GM21360 (cell line): ENCODE results near the gene NELL1.

Experiments used
- ATAC-seq: cut with Tn5 transposase; IDR thresholded peaks from one replicate; pipeline ENCODE4 v1.9.1; 2021; ENCODE audit warnings: mild to moderate bottlenecking, moderate library complexity; ENCODE audit not compliant: unreplicated experiment

Gene NELL1

DNA sequence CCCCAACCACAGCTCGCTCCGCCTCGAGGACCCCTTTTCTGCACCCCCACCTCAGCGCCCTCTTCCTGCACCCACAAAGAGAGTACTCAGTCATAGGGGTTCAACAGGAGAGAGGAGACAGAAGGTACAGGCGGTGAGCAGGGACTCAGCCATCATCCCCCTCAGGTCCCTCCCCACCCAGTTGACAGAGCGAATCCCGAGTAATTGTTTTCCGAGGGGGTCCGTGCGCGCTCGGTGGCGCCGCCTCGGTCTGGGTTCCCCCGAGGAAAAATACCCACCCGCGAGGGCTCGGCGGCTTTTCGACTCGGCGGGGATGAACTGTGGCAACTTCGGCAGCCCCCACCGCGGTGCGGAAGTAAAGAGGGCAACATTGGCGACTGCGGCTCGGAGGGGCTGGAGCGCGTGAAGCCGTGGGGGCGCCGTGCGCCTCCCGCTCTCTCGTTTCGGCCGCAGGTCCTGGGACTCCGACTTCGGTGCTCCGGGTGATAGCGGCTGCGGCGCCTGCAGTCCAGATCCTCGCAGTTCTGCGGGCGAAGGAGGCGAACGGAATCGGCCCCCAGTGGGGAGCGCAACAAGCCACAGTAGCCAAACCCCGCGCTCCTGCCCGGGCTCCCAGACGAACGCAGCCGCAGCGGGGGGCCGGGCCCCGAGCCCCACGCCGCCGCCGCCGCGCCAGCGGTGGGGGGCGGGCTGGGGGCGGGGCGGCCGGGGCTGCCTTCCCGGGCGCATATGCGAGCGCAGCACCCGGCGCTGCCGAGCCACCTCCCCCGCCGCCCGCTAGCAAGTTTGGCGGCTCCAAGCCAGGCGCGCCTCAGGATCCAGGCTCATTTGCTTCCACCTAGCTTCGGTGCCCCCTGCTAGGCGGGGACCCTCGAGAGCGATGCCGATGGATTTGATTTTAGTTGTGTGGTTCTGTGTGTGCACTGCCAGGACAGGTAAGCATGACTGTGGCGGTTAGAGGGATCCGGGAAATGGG lies at the start of gene NELL1:
Gene NELL1 (plus strand): TSS at position 743 of the 976 bp plus-strand sequence.
- no peak for ATAC-seq

DNA sequence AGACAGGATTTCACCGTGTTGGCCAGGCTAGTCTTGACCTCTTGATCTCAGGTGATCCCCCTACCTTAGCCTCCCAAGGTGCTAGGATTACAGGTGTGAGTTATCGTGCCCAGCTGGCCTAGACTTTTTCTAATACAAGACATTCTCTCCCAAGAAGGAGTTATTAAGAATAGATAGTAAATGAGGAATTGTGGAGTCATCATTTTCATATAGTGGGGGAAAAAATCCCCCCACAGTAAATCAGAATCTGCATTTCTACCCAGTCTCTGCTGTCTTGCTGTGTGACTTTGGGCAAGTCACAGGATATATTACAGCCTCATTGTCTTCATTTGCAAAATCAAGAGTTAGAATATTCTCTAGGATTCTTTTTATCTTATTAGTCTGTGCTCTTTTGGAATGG lies 48.4 kb upstream of the NELL1 start:
- ATAC-seq = no peak

DNA sequence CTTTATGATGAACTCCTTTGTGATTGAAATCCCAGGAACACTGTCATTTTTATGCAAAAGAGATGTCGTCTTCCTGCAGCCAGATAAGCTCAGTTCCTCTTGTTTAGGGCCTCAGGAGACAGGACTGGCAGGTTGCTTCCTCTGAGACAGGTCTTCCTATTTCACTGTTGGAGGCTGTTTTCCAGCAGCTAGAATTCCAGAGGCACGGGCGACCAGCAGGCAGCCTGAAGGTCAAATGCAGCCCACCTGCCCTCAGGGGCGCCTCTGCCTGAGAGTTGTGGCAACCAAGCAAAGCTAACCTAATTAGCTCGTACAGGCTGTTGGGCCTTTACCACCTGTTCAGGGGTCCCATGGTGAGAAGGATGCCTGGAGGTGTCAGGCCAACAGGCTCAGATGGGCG lies 47.7 kb upstream of the NELL1 start:
- no peak for ATAC-seq

DNA sequence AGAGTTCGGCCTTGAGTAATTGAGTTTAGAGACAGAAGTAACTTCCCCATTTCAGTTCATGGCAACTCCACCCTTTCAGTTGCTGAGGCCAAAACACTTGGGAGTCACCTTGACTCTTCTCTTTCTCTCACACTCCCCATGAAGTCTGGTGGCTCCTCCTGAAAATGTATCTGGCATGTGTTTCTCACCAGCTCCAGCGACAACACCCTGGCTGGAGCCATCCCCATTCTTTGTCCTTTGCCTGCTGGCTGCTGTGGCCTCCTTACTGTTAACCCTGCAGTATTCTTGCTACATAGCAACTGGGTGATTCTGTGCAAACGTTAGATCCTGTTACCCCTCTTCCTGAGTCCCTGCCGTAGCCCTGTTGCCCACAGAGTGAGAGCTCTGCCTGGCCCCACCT lies 46.1 kb upstream of the NELL1 start:
- ATAC-seq = no peak

DNA sequence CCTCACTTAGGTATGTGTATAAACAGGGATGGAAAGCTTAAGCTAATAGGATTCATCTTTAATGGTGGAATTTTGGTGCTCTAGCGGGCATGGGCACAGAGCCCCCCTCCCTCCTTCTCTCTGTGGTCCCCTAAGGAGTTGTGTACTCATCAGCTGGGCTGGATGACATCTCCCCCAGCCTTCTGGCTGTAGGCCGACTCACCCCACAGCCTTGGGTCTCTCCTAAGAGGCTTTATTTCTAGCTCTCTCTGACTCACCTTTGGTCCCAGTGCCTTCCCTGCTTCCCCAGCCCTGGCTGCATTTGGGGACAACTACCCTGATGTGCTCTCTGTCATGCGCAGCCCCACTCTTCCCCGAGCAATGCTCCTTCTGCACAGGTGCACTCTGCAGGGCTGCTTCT lies 43.1 kb upstream of the NELL1 start:
- no peak for ATAC-seq

DNA sequence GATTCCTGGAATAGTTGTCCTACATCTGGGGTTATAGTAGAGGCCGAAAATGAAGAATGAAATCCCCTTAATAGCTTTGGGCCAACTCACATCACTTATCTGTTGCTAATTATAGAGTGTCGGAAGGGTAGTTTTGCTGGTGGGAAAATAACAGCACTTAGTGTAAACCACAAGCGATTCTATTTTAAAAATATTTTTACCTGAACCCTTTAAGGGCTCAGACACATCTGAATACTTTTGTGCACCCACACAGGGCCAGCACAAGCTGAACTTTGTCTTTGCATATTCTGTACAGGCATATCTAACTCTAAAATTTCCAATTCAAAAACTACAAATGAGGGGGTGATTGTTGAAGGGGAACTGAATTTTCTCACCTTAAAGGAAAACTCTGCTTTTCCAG lies 42.4 kb upstream of the NELL1 start:
- ATAC-seq = no peak

DNA sequence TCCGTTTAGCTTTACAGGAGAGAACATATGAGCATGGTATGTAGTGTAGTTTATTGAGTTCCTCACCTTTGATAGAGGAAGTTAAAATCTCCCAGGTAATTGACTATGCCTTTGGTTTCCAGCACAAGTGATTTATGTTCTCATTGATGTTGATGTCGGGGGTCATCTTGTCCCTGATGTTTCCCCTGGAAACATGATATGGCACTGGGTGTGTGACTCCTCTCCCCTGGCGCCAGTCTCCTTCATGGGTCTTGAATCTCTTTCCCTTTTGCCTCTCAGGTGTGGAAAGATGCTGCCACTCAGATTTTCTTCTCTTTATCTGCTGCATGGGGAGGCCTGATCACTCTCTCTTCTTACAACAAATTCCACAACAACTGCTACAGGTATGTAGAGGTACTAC lies 41.7 kb upstream of the NELL1 start:
- ATAC-seq = no peak

DNA sequence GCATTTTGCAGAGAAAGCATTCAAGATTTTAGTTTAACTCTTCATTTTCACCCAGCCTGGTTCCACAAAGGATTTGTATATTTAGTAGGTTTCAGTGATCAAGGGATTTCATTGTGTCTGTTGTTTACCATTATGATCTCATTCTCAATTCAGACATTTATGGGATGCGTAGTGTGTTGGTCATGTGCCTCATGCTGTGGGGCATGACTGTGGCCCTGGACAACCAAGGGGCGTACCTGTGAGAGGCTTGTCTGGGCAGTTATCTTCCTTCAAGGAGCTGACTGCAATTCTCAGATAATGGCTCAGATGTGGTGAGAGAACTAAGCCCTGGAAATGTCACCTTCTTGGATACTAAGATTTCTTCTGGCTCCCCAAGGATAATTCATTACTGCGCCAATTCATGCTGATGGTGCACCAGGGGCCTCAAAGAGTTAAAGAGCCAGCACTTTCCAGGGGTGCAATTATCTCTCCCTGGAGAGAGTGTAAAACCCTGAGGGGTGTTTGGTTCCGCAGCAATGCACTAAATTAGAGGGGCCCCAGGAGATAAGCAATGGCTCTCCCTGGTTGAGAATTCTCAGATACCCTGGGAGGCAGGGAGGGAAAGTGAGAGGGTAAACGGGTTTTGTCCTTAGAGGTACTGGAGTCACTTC lies 37.7 kb upstream of the NELL1 start:
- no peak for ATAC-seq

DNA sequence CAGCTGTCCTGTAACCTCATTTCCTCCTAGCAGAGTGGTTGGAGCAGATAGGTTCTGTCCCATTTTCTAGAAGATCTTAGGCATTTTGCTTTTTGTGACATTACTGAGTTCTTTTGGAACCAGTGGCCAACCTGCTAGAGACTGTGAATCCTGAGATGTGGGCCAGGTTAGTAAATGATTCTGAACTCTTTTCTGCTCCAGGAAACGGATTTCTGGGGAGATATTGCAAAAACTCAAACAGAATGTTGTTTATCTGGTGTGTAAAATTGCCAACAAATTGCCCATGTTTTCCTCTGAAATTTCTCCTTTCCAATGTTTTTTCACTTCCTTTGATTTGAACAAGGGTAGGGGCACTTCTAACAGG lies 37.2 kb upstream of the NELL1 start:
- ATAC-seq = no peak

DNA sequence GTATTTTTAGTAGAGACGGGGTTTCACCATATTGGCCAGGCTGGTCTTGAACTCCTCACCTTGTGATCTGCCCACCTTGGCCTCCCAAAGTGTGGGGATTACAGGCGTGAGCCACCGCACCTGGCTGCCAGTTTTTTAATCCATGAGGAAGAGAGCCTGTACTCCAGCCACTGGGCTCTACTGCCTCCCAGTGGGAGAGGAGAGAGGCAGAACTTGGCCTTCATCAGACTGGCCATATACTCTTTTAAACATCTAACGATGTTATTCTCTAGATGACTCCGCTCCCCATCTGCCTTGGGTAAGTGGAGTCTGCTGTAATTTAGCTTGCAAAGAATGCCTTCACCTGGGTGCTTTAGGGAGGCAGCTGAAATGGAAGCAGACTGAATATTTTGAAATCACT lies 35.3 kb upstream of the NELL1 start:
- no peak for ATAC-seq

DNA sequence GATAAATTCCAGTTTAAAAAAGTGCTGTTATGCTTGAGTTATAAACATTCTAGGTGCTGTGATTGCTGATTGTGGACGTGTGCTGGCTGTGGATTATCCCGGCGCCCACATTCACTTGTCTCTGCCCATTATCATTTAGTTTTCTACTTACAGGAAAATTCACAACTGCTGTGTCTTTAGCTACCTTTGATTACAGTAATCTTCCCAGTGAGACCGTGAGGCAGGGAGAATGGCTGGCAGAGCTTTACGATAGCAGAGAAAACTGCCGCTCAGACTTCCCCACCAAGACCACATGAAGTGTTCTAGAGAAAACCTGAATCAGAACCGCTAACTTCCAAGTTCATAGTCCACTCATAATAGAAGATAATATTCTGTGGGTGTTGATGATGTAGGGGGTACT lies 34.6 kb upstream of the NELL1 start:
- ATAC-seq = no peak

DNA sequence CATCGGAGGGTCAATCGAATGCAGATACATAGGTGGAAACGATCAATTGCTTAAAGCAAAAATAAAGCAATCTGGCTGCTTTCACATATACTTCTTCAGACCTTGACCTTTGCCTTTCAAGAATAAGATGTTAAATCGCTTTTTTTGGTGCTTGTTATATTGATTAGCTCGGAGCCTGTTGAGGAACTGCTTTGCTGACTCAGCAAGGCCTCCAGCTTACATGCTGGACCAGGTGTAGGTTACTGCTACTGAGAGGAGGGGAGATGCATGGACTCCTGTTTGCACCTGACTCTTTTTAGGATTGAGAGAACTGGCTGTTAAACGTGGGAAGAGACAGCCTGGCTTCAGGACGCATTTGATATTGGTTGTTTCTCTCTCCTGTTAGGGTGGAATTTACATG lies 31.3 kb upstream of the NELL1 start:
- ATAC-seq = no peak

DNA sequence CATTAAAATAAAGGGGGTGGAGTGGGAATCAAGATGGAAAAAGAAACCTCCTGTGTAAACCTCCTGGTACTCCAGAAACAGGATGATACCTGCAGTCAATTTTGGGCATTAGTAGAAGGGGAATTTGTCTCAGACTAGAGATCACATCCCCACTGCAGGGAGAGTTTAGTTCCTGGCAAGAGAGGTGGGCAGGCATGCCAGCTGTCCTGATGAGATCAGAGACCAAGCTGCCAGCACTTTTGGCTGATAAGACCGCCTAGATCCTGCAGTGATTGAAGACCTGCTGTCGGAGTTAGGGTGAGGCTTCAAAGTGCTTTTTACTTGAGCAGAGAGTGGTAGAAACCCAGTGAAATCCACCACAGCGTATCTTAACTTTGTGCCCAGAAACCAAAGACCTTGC lies 29.7 kb upstream of the NELL1 start:
- no peak for ATAC-seq

DNA sequence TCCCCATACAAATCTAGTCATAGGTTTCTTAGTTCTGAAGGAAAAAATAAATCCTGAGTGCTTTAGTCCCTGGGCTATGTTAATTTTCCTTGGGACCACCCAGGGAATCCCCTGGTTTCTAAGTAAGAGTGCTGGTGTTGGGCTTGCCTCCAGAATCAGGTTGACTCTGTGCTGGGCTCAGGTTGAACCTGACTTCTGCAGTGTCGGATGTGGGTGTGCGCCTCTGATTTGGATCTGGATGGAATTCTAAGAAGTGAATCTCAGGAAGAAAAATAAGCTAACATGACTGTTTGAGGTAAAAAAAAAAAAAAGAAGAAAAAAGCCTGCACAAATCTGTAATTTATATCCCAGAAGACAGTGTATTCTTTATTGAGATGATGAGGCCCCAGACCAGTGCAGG lies 29.0 kb upstream of the NELL1 start:
- no peak for ATAC-seq

DNA sequence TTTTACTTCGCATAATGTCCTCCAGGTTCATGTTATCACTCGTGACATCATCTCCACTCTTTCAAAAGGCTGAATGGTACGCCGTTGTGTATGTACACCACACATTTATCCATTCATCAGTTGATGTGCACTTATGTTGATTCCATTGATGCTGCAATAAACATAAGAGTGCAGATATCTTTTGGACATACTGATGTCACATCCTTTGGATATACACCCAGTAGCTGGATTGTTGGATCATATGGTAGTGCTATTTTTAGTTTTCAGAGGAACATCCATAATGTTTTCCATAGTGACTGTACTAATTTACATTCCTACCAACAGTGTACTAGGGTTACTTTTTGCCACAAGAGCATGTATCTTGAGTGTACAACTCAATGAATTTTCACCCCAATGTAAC lies 25.0 kb upstream of the NELL1 start:
- ATAC-seq = no peak

DNA sequence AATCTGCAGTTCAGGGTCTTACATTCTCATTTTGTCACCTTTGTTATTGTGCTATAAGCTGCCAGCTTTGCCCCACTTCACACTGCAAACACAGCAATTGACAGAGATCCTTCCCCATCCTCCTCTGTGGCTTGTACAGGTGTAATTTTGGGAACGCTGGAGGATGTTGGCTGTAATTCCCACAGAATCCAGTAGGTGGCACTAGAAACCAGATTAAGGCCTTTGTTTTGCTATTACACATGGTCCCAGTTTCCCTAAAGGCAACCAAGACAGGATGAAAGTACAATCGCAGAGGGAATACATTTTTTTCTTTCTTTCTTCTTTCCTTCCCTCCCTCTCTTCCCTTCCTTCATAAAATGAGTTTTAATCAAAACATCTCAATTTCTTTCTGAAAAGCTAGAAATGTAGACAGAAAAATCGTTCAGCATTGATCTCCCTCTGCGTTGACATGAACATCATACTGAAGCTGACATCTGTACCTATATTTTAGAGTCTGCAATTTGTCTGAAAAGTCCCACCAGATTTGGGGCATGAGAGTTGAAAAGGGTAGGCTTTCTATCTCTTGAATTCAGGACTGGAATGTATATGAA lies 21.3 kb upstream of the NELL1 start:
- ATAC-seq = peak; percentile 78

DNA sequence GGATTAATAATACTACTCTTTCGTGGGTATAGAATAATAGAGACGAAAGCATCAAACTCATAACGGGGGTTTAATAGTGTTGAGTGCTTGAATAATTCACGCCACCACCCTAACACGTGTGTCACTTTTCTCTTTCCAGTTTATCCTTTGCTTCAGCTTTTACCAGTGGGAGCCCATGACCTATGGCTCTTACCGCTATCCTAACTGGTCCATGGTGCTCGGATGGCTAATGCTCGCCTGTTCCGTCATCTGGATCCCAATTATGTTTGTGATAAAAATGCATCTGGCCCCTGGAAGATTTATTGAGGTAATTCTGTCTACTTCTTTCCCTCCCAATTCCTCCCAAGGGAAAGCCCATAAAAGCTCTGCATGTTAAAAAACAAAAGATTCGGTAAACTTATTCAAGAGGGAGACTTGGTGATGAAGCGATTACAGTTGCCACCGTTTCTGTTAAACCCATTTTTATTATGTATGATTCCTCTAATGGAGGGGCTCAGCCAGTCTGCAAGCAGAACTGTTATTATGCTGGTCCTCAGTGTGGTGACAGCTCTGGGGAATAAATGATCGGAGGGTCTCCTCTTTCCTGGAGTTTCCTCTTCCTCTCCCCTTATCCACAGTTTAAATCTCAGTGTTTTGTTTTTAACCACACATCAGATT lies 17.1 kb upstream of the NELL1 start:
- no peak for ATAC-seq

DNA sequence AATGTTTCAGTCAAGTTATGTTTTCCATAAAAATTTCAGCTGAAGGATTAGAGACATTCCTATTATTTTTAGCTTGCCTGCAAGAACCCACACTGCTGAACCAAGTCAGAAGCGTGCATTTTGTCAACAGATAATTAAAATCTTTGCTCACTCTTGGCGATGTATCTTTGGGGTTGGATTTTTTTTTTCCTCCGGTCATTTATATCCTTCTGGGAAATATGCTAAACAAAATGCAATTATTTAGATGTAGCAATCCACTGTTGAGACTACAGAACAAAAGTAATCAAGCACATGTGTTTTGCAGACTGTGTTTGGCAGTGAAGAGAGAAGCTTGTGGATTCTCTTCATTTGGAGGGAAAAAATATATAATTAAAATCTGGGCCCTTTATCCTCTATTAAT lies 15.3 kb upstream of the NELL1 start:
- no peak for ATAC-seq

DNA sequence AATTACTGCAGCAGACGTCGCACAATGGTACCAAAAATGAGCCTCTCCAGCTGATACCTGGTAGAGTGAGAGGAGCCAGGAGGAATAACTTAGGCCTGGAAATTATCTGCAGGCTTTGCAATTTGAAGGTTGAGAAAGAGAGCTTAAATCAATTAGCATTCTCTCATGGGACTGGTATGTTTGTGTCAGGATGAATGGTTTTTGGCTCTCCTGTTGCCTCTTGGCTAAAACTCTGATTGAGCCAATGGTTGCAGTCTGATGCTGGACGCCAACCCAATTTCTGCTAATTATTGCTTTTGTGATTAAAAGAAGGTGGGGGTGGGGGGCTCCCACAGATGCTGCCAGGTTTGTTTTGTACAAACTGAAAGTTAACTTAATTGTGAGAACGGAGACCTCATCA lies 12.5 kb upstream of the NELL1 start:
- no peak for ATAC-seq

DNA sequence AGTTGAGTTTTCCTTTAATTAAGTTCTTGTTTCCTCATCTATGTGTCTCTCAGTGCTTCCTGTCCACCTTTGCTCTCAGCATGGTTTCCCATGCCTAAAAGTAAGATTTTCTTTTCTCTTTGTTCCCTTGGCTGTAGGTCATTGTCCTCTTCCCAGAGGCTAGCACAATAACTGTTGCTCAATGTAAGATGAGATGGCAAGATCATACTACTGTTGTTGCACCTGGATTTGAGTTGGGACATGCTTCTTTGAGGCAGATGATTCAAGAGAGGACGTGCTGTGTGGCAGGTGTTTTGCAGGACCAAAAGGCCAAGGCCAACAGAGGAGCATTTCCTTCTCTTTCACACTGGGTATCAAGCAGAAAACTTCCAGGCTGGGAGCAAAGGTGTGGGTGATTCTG lies 11.3 kb upstream of the NELL1 start:
- no peak for ATAC-seq

DNA sequence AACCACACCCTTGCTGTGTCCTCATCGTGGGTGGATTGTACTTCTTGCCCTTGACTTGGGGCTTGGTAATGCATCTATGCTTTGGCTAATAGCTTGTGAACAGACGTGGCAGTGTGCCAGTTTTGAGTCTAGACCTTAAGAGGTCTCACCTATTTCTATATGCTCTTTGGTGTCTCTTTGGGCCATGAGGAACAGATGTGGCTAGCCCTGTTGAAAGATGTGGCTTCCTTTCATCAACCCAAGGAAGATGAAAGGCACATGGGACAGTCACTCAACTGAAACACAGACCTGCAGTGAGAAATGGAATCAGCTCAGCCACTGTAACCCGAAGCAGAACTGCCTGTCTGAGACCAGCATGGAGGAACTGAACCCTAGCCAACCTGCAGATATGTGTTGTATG lies 7.9 kb upstream of the NELL1 start:
- no peak for ATAC-seq

DNA sequence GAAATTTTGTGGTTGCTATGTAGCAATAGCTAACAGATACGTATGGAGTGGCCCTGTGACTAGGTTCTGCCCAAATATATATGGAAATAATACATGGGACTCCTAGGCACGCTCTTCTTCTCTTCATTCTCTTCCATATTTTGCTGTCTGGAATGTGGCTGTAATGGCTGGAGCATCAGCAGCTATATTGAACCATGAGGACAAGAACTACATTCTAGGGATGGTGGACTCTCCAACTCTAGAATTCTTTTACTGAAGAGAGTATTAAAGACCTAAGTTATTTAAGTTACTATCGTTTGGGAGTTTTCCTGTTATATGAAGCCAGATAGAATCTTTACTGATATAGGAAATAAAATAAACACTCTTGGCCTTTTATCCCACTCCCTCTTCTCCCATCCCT lies 7.5 kb upstream of the NELL1 start:
- ATAC-seq = no peak
